HK-2 (cell line): ENCODE results near the gene RCOR2.

Experiments used
- DNase-seq: peaks from one replicate; pipeline ENCODE4 v3.0.0-alpha.2; 2018; ENCODE audit not compliant: unreplicated experiment

The RCOR2 gene

GRCh38 chr11:63922673-63923192, 5.8 kb upstream of the RCOR2 start:
- no peak for DNase-seq

DNA sequence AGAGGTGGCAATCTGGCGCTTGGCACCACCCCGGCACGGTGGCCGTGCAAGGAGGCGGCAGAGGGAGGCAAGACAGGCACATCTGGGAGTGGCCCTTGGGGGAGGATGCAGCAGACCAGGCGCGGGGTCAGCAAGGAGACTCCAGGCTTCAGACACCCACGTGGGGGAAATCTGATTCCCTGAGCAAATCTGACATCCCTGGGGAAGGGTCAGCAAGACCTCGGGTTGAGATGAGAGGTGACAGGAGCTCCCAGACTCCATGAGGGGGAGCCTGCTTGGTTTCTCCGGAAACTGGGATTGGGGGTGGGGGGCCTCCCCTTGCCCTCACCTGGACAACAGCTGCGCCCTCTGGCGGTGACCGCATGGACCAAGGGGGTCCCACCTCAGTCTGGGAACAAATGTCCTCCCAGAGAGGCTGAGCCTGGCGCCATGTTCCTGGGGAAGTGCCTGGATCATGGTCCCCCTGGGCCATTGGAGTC, 4.0 kb upstream of the RCOR2 start:
- DNase-seq, result no peak

DNA sequence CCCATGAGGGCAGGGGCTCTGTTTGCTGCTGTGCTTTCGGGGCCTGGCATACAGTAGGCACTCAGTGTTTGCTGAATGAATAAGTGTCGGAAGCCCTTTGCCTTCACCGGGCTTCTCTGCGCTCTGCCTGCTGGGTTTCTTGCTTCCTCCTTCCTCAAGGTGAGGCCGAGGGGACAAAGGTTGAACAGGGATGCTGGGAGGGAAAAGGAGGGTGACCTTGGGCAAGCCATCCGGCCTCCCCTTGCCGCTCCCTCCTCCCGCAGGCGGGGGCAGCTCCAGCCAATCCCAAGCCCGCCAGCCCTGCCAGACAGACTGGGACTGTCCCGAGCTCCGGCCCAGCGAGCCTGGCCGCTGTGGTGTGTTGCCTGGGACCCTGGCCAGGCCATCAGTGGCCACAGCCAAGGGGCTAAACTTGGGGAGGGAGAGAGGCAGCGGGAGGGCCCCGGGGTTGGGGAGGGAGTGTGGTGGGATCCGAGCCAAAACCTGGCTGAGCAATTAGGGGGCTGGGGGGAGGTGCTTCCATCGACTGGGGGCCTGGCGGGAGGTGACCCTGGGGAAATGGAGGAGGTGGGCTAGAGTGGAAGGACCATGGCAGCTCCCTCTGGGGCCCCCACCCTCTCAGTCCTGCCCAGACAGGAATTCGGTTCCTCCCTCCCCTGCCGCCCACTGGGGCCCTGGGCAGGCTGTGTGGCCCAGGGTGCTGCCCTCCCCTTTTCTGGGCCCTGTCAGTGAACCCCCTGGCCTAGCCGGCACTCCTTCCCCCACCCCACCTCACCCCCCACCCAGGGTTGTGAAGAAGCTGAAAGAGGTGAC, 3.4 kb upstream of the RCOR2 start:
- no peak for DNase-seq

- DNase-seq, result no peak
Observed at GRCh38 chr11:63919267-63920125, 2.5 kb upstream of the RCOR2 start.

DNA sequence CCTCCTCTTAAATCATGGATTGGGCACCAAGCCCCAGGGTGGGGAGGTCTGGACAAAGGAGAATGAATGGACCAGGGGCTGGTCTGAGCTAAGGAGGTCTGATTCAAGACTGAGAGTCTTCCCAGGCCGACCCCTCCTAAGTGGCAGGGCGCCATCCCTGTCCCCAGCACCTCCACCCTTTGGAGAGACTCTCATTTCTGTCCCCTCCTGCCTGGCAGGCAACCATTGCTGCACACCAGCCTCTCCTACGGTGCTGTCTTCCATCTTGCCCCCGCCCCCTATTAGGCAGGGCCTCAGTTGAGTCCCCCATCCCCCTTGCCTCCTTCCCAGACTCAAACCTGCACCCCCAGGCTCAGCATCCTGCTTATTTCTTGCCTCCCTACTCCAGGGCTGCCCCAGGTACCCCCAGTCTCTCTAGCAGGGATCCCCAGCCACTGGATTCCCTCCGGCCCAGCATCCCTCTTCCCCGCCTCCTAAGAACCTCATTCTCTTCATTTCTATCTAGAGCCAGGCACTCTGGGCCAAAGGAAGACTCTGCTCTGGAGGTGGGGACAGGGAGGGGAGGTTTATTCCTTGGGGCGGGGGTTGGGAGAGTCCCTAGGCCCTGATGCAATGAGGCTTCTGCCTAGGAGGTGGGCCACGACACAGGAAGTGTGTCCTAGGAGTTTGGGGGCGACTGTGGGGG, 1.7 kb upstream of the RCOR2 start:
- DNase-seq, result no peak

DNA sequence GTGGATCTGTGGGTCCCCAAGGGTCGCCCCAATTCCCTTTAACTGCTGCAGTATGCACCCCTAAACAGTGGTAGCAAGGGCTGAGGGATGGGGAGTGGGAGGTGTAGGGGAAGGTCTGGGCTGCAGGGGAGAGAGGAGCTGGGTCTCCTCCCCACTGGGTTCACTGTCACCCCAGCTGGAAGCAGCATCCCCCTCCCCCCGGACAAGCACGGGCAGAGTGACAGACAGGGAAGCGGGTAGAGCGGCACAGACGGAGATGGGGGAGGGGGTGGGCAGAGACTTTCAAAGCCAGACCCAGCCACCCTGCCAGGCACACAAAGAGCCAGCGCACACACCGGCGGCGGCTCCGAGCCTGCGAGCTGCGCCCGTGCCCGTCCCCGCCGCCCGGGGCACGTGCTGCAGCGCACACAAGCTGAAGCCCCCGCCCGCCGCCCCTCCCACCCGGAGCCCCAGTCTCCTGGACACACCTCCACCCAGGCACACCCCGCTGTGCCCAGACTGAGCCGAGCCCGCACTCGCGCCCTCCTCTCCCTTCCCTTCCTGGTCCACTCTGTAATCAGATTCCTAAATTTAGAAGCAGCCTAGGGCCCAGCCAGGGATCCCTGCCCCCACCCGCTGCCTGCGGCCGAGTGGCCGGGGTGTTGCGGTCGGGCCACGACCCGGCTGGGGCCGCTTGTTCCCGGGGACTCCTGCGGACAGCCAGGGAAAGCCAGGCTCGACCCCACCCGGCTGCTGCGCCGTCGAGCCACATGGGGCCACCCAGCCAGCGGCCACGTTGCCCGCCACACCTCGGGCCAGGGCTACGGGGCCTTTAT, 935 bp upstream of the RCOR2 start:
- no peak for DNase-seq

DNA sequence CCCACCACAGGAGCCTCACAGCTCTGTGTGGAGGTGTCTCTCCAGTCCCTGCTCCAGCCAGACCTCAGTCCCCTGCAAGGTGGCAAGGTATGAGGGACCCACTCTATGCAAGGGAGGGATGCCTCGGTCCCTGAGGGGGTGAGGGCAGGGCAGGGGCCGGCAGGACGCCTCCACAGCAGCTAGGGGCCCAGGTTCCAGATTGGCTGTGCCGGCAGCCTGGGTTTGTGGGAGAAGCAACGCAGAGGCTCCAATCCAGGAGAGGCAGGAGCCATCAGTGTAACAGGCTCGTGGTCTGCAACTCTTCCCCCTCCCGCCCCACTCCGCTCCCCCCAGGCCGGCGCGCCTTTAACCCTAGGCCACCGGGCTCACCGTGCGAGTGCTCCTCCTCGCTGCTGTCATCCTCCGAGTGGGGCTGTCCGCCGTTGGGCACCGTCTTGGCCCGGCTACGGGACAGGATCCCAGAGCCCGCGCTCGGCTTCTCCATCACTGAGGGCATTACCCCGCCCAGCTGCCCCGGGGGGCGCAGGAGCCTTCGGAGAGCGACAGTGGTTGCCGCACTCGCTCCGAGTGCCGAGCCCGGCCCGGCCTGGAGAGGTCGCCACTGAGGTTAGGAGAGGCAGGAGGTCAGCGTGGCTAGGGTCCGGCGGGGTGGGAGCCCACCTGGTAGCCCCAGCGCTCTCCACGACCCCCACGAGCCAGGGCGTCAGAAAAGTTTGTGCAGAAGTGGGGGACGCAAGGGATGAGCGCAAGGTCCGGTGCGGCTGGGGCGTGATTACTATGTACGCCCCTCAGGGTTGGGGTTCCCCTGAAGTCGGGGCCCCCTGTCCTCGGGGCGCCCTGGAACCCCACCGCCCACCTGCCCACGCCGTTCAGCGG, 765 bp downstream of the RCOR2 start:
- DNase-seq, result no peak

- DNase-seq, result no peak
Observed at GRCh38 chr11:63914896-63915691, 1.9 kb downstream of the RCOR2 start.

DNA sequence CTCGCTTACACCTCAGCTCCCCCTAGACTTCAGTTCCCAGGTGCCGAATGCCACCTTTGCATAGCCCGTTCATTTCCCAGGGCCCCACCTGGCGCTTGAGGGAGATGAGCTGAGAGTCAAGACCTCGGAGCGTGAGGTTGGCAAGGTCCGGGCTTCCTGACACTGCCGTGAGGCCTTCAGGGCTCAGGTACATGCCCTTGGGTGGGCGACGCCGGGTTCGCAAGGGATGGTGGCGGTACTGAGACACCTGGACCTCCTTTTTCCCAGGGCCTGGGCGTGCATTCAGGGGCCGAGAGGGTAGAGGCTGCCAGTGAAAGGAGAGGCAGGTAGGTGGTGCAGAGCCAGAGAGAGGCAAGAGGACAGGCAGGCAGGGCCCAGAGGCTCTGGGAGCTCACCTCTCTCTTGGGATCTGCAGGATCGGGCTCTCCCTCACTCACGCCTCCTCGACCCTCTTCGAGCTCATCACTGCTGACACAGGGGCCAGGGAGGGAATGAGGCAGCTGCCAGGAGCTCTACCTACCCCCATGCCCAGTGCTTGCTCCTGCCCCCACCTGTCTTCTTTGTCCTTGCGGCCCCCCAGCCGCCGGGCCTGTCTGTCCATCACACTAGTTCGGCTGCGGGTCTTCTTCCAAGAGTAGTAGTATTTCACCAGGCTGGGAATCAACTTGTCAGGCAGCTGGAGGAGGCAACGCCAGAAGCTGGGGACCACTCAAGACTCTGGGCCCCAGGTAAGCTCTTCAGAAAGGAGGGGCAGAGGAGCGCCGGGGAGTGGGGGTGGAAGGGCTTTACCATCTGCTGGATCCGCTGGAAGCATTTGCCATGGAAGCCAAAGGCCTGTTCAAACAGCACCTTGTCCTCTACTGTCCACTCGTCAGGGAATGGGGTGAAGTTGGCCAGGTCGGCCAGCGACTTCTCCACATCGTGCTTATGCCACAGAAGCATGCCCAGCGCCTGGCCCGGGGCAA, 2.8 kb downstream of the RCOR2 start:
- DNase-seq, result no peak

GRCh38 chr11:63912678-63913077, 4.3 kb downstream of the RCOR2 start:
- DNase-seq, result no peak

DNA sequence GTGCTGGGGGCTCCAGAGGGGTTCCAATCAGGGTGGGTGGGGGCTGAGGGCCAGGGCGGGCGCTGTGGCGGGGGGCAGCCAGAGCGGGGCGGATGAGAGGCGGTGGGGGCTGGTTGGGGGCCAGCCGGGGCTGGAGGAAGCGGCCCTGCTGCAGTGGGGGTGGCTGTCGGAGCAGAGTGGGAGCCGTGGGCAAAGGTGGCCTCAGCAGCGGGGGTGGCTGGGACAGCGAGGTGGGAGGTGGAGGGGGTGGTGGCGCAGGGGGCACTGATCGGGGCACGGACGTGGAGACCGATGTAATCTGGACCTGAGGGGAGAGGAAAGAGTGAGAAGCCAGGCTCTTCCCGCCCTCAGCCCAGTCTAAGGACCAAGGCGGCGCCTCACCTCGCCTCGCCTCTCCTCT, 5.1 kb downstream of the RCOR2 start:
- DNase-seq, result no peak

- DNase-seq, result no peak
Observed at GRCh38 chr11:63911440-63911839, 5.5 kb downstream of the RCOR2 start.

DNA sequence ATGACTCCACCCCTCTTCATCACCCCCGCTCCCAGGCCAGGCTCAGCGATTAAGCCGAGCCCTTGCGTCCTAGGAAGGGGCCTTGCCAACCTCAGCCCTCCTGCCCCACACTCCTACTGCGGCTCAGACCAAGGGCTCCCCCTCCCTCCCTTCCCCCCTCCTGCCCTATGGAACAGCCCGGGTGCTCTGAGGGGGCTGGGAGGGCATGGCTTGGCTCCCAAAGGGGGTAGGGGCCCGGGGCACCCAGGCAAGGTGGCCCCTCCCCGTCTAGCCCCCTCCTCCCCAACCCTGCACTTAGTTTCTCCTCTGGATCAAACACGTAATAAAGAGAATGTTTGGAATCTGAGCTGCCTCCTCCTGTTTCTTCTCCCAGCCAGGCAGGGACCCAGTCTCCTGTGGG, 6.3 kb downstream of the RCOR2 start:
- no peak for DNase-seq

DNA sequence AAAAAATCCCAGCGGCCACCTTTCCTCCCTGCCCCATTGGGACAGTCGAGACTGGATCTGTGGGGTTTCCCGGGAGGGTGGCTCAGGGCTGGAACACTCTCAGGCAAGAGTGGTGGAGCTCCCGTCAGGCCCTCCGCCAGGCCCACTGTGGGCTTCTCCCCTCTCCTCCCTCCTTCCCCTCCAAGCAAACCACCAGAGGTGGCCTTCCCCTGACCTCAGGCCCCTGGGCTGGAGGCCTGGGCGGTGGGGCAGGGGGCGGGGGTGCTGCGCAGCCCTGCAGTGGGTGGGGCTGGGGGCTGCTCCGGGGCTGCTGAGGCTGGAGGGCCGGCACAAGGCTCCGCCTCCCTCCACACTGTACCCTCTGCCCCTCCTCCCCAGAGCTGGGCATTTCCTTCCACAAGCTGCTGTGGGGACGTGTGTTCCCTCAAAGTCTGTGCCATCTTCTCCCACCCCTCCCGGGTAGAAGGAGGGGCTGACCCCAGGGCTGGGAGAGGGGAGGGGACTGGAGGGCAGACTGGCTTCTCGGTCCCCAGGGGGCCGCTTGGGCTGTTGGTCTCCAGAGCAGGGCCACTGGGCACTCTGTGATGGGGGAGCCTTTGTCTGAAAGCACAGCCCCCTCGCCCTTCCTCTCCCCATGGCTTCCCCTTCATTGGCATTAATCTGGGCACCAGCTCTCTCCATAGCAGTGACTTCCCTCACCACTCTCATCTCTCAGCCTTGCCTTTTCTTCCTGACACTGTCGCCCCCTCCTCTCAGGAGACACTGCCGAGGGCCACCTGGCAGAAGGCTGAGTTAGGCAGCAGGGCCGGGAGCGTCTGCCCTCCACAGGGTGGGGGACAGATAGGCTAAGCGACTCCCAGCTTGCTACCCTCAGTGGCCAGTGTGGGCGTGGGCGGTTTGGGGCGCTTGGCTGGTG, 7.1 kb downstream of the RCOR2 start:
- DNase-seq, result no peak

DNA sequence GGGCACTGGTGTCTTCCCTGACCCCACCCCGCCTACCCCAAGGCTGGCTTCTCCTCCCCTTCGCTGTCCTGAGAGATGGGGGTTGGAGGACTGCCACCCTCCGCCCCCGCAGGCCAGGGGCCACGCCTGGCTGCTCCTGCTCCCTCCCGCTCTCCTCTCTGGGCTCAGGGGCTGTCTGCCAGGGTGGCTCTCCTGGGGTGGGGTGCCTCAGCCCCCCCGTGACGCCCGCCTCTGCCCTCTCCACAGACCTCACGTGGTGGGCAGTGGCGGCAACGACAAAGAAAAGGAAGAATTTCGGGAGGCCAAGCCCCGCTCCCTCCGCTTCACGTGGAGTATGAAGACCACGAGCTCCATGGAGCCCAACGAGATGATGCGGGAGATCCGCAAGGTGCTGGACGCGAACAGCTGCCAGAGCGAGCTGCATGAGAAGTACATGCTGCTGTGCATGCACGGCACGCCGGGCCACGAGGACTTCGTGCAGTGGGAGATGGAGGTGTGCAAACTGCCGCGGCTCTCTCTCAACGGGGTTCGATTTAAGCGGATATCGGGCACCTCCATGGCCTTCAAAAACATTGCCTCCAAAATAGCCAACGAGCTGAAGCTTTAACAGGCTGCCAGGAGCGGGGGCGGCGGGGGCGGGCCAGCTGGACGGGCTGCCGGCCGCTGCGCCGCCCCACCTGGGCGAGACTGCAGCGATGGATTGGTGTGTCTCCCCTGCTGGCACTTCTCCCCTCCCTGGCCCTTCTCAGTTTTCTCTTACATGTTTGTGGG, 8.1 kb downstream of the RCOR2 start:
- DNase-seq, result no peak

GRCh38 chr11:63907808-63908530, 9.0 kb downstream of the RCOR2 start:
- no peak for DNase-seq
